Muscle of arm (tissue), 12 donors: ENCODE results near the gene DPF3. TPM values are rescaled to one million over a fixed set of nuclear protein-coding genes. Genes with fewer than 3 reads are reported as not detected.
"Not testable (repeated sequence)": the region's sequence is repeated elsewhere in the genome, so short reads cannot be mapped to it uniquely, and the experiment has no call there.

Experiments used
- DNase-seq: peaks from one replicate; pipeline ENCODE4 v3.0.0-alpha.2; 2013
- polyA plus RNA-seq, 12 donors: library from polyadenylated mRNA; unstranded; fragments of 120-200 nt; gene quantifications; one replicate each; pipeline ENCODE4 v1.2.1, GENCODE V29; 2013; ENCODE audit not compliant: insufficient read length in 12 of 12

The DPF3 gene
- polyA plus RNA-seq, 12 donors = 1.7 to 16.8 (median 5.1) TPM; not detected in 1

GRCh38 chr14:72774894-72775620, 118.8 kb downstream of the DPF3 start:
- DNase-seq = no peak

GRCh38 chr14:72774141-72774540, 119.8 kb downstream of the DPF3 start:
- no peak for DNase-seq

- DNase-seq = no peak
Measured at GRCh38 chr14:72771561-72771960, 122.3 kb downstream of the DPF3 start.

GRCh38 chr14:72766296-72766695, 127.6 kb downstream of the DPF3 start:
- DNase-seq = no peak

GRCh38 chr14:72763892-72764291, 130.0 kb downstream of the DPF3 start:
- DNase-seq = no peak

- DNase-seq = no peak
Measured at GRCh38 chr14:72759670-72760069, 134.2 kb downstream of the DPF3 start.

- DNase-seq = no peak
Measured at GRCh38 chr14:72758993-72759392, 134.9 kb downstream of the DPF3 start.

- DNase-seq = no peak
Measured at GRCh38 chr14:72758420-72758819, 135.5 kb downstream of the DPF3 start.

DNA sequence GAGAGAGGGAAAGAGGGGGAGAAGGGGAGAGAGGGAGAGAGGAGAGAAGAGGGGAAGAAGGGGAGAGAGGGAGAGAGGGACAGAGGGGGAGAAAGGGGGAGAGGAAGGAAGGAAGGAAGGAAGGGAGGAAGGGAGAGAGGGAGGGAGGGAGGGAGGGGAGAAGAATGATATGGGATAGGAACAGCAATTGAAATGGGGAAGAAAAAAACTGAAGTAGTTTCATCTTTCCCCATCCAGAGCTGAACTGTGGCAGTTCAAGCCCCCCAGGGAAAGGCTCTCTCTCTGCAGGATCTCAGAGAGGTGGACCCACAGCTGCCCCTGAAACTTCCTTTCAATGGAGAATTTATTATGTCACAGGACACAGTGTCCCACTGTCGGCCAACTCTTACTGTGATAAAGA, 136.9 kb downstream of the DPF3 start:
- no peak for DNase-seq

DNA sequence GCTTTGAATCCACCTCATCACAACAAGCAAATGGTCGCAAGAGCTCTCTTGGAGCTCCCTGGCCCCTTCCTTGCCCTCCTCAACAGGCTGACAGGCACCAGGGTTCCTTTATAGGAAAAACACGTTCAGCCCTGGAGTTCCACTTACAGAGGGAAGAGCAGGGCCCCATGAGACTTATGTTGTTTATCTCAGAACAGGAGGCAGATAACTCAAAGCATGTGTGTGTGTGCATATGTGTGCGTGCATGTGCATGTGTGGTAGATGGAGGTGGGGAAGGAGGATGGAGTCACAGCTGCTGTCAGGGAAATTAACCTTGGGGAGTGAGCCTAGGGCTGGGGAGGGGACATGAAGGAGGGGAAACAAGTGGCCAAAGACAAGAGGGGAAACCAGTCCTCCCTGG, 138.1 kb downstream of the DPF3 start:
- DNase-seq = no peak

GRCh38 chr14:72754949-72755348, 139.0 kb downstream of the DPF3 start:
- DNase-seq = no peak

DNA sequence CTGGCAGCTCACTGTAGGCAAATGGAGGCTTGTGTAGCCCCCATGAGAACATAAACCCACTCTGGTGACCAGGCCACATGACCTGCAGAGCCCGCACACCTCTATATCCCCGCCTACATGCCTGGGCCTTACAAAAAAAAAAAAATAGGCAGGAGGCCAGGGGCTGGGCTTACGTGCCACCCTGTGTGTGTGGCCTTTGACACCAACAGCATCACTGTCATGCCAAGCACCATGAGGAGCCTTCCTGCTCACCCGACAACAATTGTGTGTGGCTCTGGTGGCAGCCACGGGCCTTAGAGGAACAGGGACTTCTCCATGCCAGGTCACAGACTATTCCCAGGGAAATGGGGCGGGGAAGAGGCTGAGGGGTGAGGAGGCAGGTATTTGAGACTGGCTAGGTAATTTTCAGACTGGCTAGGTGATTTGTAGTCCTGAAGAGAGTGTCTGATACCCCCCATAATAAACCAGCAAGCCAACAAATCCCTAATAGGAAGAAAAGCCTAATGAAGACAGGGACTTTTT, 140.0 kb downstream of the DPF3 start:
- DNase-seq = no peak

GRCh38 chr14:72753044-72753710, 140.7 kb downstream of the DPF3 start:
- DNase-seq = no peak

- no peak for DNase-seq
Measured at GRCh38 chr14:72752034-72752412, 141.9 kb downstream of the DPF3 start.

- no peak for DNase-seq
Measured at GRCh38 chr14:72751276-72752033, 142.4 kb downstream of the DPF3 start.

GRCh38 chr14:72748921-72749320, 145.0 kb downstream of the DPF3 start:
- not testable (repeated sequence) for DNase-seq

GRCh38 chr14:72747652-72748051, 146.2 kb downstream of the DPF3 start:
- DNase-seq = no peak

DNA sequence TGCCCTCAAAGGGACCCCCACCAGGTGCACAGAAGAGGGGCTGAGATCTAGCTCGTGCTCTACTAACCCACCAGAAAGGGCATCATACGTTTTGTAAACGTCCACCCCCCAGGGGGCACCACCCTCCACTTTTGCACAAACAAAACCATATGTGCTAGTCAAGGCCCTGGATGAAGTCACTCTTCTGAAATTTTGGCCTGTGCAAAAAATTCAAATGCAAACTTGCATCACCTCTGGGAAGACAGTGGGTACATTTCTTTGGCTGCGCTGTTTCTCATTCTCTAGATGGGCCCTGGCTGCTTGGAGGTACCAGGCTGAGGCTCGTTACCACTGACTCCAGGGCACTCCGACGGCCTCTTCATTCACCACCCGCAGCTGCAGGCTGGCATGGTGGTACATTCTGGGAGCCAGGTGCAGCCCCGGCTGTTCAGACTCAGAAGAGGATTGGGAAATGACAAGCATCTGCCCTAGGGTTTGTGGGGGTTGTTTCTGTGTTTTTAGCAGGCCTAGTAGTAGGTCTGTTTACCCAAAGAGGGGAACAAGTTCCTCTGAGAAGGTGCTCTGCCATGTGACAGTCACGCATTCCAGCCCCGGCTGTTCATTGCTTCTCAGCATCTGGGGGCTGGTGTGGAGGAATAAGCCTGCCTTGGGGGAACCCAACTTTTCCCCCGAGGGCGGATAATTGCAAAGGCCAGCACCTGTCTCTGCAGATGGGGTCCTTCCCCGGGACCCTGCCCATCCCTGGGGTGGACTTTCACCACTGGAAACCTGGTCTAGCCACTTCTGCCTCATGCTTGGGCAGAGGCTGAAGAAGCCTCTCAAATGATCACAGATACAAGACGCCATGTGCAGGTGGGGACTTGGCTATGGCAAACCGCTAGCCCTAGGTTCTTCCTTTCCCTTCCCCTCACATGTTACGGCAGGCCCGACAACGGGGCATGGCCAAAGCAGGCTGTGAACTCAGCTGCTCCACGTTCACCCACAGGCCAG, 147.6 kb downstream of the DPF3 start:
- DNase-seq = no peak

GRCh38 chr14:72745546-72745945, 148.4 kb downstream of the DPF3 start:
- DNase-seq = no peak

DNA sequence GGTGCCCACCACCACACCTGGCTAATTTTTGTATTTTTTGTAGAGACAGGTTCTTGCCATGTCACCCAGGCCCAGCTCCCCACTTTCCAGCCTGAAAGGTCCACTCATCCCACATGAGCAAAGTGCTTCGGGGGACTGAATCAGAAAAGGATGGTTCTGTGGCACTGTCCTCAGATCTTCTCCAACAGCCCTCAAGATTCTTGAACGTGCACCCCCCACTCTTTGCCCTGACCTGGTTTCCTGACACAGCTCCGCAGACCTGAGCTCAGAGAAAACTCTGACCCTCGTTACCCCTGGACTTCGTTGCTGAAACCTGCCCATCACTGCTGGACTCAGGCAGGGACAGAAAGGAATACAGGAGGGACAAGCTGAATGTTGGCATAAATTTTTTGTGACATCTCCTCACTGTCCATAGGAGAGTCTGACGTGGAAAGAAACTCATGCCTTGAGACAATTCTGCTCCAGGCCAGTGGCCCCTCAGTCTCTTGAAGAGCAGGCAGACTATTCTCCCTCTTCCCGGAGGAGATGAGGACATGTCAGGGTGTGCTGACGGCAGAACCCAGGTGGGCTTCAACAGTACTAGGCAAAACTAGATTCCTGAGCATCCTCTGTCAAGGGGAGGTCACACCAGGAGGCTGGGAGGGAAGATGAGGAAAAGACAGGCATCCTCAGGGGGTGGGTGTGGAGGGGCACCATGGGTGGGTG, 149.3 kb downstream of the DPF3 start:
- no peak for DNase-seq

GRCh38 chr14:72743626-72744025, 150.3 kb downstream of the DPF3 start:
- no peak for DNase-seq
